GM18520 (cell line): ENCODE results near the gene DDX56.
"Not testable (repeated sequence)": the region's sequence is repeated elsewhere in the genome, so short reads cannot be mapped to it uniquely, and the experiment has no call there.

ENCODE experiments used
- ATAC-seq: cut with Tn5 transposase; IDR thresholded peaks from one replicate; pipeline ENCODE4 v1.9.1; 2021; ENCODE audit not compliant: unreplicated experiment

The DDX56 gene

DNA sequence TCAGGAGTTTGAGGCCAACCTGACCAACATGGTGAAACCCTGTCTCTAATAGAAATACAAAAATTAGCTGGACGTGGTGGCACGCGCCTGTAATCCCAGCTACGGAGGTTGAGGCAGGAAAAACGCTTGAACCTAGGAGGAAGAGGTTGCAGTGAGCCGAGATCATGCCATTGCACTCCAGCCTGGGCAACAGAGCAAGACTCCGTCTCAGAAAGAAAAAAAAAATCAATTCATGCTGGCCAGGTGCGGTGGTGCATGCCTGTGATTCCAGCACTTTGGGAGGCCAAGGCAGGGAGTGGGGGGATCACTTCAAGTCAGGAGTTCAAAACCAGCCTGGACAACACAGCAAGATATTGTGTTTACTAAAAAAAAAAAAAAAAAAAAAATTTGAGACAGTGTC lies 23.5 kb upstream of the DDX56 start:
- ATAC-seq: not testable (repeated sequence)

DNA sequence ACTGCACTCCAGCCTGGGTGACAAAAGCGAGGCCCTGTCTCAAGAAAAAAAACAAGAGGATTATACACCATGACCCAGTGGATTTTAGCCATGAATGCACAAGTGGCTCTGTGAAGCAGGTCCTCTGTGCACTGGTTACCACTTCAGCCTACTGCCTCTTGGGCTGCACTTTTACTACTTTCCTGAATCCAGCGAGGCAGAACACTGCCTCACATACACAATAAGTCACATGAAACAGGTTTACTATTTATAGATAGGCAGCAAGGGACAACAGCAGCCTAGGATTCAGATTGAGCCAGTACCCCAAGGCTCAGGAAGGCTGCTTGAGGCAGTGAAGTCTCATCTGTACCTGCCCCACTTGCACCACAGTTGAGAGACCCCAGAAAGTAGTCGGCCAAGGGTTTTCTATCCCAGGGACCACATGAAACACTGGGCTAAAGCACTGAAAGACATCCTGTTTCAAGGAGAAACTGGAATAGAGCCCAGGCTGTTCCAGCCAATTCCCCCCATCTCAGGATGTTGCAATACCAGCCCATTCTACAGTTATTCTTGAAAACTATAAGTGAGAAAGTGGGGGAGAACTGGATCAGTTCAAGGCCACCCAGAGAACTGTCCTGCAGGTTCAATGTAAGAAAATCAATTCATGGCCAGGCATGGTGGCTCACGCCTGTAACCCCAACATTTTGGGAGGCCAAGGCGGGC lies 22.4 kb upstream of the DDX56 start:
- no peak for ATAC-seq

DNA sequence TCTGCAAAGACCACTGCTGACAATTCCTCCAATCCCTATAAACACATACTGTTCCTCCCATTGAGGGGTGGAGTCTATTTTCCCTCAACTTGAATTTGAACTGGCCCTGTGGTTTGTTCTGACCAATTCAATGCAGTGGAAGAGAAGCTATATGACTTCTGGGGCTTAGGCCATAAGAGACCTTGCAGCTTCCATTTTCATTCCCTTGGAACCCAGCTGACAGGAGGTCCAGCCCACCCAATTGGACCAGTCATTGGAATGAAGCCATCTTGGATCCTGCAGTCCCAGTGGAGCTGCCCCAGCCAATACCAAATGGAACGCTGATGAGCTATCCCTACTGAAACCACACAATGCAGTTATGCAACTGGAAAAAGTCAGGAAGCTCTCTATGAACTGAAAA lies 17.2 kb upstream of the DDX56 start:
- no peak for ATAC-seq

DNA sequence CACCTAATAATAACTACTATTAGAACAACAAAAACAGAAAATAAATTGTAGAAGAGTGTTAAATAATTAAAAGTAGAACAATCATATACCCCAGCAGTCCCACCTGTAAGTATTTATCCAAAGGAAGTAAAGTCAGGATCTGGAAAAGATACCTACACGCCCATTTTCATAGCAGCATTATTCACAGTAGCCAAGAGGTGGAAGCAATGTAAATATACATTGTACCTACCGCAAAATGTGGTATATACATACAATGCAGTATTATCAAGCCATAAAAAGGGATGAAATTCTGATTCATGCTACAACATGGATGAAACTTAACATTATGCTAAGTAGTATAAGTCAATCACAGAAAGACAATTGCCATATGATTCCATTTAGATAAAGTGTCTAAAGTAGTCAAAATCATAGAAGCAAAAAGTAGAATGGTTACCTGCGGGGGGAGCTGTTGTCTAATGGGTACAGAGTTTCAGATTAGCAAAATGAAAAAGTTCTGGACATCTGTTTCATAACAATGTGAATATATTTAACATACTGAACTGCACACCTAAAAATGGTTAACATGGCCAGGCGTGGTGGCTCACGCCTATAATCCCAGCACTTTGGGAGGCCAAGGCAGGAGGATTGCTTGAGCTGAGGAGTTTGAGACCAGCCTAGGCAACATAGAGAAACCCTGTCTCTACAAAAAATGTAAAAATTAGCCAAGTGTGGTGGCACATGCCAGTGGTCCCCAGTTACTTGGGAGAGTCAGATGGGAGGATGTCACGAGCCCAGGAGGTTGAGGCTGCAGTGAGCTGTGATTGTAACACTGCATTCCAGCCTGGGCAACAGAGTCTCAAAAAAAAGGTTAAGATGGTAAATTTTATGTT lies 14.4 kb upstream of the DDX56 start:
- no peak for ATAC-seq

DNA sequence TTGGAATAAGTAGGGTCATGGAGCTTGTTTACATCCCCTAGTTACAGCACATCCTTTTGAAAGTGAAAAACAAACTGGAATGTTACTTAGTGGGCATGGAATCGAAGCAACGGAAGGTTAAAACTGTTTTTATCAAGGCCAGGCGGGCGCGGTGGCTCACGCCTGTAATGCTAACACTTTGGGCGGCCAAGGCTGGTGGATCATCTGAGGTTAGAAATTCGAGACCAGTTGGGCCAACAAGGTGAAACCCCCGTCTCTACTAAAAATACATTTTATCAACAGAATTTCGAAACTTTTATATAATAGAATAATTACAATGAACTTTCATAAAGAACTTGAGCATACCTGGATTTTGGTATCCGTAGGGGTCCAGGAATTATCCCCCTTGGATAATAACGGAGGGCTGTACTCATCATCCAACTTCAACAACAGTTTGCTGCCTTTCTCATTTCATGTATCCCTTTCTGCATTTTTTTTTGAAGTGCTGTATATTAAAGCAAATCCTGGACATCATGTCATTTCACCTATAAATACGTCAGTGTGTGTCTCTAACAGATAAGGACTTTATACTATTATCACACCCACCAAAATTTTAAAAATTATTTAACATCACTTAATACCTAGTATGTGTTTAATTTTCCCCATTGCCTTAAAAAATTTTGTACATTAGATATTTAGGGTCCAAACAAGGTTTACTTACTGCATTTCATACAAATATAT lies 9.6 kb upstream of the DDX56 start:
- no peak for ATAC-seq

DNA sequence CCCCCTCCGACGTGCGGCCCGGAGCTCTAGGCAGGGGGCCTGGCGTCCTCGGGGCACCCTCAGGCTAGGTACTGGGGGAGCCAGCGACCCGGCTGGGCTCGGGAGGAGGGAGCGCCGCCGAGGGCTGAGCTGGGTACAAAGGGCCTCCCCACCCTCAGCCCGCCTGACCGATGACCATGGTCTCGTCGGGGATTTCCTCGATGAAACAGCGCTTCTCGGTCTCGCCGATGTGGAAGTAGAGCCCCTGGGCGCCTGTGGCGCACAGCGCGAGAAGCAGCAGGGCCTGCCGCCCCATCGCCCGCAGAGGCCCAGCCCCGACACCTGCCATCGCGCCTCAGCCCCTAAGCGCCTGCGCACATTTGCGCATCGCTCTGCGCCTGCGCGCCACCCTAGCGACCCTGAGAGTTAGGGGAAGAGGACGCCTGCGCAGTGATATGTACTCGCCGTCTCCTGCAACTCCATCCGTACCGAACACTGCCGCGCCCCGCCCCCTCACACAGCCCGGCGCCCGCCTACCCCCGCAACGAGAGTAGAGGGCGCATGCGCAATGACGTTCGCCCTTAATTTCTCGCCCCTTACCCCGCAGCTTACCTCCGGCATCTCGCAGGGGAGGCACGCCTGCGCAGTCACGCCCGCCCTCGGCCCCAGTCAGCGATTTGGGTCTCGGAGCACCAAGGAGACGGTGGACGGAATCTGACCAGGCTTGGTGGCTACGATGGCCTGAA lies 8.3 kb upstream of the DDX56 start, which contains the start of gene TMED4:
TSS of gene TMED4 (minus strand) at position 353 of the 725 bp plus-strand sequence. CDS start at position 328, 25 bp downstream.
- peak; percentile 78 for ATAC-seq

DNA sequence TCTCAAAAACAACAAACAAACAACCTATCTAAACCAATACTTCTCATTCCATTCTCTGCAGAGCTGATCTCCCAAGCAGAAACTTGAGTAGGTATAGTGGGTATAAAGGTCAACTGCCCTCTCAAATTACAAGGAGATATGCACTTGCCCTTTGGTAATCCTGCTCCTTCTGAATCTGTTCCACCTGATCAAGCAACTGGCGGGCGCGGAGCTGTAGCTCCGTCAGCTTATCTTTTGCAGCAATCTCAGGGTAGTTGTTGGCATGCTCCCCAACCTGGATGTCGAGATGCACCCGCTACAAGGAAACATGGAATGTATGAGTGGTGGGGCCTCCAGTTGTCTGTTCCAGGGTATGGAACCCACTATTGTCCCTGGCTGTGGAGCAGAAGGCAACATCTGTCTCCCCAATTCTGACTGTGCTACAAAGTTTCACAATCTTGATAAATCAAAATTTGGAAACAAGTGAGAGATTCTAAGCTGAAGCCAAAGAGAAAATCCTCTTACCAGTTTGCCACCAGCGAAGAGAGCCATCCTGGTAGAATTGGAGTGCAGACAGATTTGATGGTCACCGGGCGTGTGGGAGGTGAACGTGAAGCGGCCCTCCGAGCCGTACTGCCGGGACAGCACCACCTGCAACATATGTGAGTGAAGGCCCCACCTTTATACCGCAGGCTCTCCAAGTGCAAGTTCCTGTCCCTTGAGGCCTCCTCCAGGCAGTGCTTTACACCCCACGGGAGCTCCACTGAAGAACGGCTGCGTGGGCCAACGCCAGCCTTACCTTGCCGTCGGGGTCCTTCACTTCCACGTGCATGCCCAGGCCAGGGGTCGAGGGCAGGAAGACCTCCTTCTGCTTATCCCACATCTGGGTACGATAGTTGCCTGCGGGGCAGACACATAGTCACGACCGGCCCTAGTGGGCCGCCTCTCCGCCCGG lies 7.5 kb upstream of the DDX56 start:
- peak; percentile 21 for ATAC-seq

DNA sequence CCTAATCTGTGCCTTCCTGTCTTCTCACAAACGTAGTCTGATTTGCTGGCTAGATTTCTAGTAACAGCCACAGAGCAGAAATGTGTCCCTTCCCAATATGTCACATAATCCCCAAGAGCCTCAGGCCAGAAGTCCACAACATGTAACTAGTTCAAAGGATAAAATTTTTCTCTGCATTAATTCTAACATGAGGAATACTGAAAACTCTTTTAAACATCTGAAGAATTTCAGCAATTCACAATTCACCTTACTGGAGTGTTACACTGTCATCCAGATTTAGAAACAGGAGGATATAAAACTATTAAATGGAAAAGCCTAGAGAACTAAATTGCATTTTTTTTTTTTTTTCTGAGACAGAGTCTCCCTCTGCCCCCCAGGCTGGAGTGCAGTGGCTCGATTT lies 2.5 kb upstream of the DDX56 start:
- ATAC-seq: no peak

DNA sequence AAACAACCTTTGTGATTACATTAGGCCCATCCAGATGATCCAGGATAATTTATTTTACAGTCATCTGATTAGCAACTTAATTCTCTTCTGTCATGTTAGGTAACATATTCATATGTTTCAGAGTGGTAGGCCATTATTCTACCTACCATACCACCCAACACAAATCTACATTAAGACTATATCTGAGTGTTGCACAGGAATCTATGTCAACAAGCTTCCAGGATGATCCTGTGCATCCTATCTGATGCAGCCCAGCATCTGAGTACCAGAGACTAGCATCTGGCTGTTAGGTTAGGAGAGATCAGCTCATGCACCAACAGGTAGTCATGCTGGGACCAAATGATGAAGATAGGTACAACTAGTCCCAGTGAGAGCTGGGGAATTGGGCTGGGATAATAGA lies 1.3 kb upstream of the DDX56 start:
- ATAC-seq: no peak

DNA sequence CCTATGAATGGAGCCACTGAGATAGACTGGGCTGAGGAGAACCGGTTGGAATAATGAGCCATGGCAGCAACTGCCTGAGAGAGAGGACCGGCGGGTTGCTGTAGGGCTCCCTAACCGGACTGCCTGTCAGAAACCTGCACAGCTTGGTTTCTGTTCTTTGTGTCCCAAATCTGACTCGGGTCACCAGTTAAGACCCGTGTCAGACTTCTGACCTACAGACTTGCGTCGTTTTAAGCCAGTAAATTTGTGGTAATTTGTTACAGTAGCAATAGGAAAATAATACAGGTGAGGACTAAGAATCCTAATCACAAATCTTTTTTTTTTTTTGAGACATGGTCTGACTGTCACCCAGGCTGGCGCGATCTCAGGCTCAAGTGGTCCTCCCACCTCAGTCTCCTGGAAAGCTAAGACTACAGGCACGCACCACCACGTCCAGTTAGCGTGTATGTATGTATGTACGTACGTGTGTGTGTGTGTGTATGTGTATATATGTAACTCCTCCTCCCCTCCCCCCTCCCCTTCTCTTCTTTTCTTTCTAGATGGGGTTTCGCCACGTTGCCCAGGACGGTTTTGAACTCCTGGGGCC lies 672 bp upstream of the DDX56 start:
- no peak for ATAC-seq

DNA sequence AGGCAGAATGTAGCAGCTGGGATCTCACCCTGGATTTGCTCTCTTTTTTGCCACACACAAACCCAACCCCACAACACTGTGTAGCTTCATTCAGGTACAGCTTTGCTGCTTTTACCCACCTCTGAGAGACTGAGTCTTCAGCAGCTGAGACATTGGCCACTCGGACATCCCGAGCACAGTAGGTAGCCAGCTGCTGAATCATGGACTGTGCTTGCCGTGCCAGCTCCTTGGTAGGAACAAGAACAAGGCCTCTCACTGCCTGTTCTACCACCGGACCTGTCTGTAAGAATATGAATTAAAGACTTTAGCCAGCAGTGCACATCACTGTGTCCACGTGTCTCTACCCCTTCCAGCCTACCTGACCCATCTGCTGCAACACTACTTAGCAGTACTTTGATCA lies 937 bp downstream of the DDX56 start:
- no peak for ATAC-seq

DNA sequence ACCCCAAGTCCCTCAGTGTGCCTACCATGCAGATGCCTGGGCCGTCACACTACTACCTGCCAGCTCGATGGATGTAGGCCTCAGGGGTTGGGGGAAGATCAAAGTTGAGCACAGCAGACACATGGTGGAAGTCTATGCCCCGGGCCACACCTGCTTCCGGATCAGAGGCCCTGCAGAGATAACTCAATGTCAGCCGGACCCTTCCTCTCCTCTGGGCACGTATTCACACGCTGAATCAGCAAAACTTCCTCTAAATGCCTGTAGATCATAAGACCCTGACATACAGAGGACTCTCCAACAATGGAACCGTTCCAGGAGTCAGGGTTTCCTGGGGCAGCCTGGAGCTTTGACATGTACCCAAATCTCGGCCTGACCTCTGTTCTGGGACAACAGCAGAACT lies 3.7 kb downstream of the DDX56 start:
- ATAC-seq: no peak

DNA sequence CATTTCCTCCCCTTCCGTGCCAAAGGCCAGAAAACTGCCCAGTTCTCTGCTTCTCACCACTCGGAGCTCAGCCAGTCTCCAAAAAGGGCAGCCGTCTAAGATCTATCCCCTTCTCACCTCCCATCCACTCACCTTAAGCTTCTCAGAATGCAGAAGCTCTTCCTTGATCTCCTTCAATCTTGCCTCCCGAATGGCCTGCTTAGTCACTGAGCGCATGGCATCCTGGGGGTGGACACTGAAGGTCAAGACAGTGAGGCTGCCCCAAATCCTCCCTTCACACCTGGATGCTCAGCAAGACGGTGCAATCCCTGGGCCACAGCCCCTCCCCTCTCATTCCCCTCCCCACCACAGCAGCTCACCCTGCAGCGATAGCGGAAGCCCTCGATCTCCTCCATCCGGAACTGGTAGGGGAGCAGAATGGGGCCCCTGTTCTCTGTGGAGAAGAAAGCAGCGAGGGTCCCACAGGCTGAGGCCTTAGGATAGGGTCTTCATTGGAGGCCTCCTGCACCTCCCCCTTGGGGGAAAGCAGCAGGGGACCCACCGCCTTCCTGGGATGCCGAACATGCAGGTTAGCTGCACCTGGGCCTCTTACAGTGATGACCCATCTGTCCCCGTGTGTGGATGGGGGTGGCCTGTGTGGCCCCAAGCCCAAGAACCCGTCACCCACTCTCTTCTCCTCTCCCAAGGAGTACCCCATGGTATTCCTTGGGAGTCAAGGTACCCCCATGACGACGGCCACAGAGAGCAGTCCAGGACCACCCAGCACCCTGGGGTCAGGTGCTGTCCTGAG lies 4.7 kb downstream of the DDX56 start:
- ATAC-seq: no peak

DNA sequence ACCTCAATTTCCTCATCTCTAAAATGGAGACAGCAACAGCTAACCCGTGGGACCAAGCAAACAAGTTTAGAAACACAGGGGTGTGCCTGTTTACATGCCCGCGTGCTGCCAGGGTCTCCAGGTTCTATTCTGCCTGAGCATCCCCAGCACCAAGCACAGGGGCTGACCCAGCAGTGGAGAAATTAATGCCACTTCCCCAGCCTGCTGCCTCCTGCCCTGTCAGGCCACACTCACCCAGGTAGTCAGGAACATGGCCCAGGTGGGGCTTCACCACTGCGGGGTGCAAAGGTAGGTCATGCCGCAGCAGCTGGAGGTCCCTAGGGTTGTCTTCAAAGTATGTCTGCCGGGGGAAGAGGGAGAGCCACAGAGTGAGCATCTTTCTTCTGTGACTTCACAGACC lies 5.8 kb downstream of the DDX56 start:
- no peak for ATAC-seq

DNA sequence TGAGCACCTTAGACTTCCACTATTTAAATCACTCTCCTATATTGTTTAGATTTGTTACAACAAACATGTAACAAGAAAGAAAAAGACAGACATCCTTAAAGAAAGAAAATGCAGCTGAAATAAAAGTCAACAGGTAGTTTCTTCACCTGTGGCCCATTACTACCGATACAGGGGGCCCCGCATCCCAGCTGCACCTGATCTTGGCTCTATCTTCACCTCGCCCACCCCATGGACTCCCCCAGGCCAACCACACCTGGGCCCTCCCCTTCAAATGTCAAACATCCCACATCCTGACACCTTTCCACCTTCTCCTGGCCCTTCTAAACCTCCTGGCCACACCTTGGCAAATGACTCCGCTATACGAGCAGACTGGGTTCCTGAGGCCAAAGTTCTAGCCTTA lies 7.0 kb downstream of the DDX56 start:
- ATAC-seq: no peak

DNA sequence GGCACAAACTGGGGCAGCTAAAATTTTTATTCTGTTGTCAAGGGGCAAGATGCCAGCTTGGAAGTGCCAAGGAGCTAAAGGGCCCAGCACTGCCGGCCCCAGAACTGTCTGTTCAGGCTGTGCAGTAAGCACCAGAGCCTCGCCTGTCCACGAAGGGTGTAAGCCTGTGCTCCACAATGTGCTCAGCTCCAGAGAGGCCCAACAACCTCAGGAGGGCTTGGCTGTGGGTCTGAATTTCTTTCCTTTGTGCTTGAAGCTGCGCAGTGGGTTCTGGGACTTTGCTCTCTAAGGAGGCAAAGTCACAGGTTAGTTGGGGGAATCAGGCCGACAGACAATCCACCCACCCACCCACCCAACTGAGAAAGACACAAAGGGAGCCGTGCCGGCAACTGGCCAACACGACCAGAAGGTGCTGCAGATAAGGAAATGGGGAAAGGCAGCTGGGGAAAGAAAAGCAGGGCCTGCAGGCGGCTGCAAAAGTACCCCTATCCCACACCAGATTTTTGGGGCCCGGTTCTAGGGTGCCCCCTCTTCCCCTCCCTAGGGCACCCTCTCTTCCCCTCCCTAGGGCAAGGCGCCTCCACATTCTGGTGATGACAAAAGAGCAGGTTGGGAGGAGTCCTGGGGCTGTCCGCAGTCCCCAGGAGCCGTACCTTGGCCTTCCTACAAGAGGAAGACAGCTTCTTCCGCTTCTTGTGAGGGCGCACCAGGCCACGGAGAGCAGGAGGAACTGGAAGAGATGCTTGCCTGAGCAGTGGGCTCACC lies 7.7 kb downstream of the DDX56 start:
- no peak for ATAC-seq

DNA sequence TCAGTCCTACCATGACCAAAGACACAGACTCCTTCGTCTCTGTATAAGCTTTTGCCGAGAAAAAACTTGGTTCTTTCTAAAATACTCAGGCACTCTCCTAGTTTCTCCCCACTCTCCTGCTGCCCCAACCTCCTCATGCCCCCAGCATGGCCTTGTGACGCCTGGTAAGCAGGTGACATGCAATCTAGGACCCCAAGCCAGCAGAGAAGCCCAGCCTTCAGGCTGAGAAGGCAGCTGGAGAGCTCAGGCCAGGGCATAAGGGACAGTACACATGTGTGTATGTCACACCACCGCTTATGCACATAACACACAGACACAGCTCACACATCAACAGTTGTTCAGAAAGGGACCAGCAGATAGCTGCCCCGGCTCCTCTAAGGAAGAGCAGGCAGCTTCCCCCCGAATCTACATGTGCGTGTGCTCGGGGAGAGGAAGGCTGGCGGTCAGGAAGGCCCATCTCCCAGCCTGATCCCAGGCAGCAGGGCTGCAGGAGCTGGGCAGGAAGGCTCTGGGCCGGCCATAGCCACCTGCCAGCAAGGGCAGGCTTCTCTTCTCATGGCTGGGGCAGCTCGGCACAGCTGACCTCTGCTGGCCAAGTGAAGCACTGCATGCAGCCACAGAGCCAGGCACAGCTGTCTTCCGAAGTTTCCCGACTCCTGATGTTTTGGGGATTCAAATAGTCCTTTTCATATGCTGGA lies 8.5 kb downstream of the DDX56 start:
- ATAC-seq: no peak
